SK-N-SH (cell line): Measurements from ENCODE around the gene VPS18.

Source experiments
- EP300 ChIP-seq, 2 experiments: IDR thresholded peaks; 2 replicates each; pipeline versions ENCODE4 v1.4.0 to v1.6.1; 2012; ENCODE audit warnings: borderline replicate concordance in 1 of 2, low read depth in 1 of 2, low read length in 1 of 2
- EZH2phosphoT487 ChIP-seq: fragments of 200-600 bp; sonication (generic); IDR thresholded peaks from 2 replicates; pipeline ENCODE4 v1.6.1; 2017; ENCODE audit warnings: low read depth, mixed run types, mild to moderate bottlenecking, antibody characterized with exemption, moderate library complexity, borderline replicate concordance
- POLR2AphosphoS5 ChIP-seq: IDR thresholded peaks from 2 replicates; pipeline ENCODE4 v1.6.1; 2012; ENCODE audit warnings: low read depth, low read length
- SIN3A ChIP-seq: IDR thresholded peaks from 2 replicates; pipeline ENCODE4 v1.6.1; 2012; ENCODE audit warnings: low read depth, mild to moderate bottlenecking, low read length, moderate library complexity, borderline replicate concordance
- TAF1 ChIP-seq: IDR thresholded peaks from 2 replicates; pipeline ENCODE4 v1.6.1; 2012; ENCODE audit warnings: low read depth, mild to moderate bottlenecking, low read length, moderate library complexity, borderline replicate concordance
- YY1 ChIP-seq: IDR thresholded peaks from 2 replicates; pipeline ENCODE4 v1.4.0; 2012; ENCODE audit warnings: low read depth, mild to moderate bottlenecking
- TF ChIP-seq, protein P1 (sequence below): fragments of 200-600 bp; sonication (generic); IDR thresholded peaks from 2 replicates; pipeline ENCODE4 v1.6.1; 2017; ENCODE audit warnings: antibody characterized with exemption, mild to moderate bottlenecking, moderate library complexity
- TF ChIP-seq, protein P2 (sequence below): IDR thresholded peaks from 2 replicates; pipeline ENCODE4 v1.4.0; 2012; ENCODE audit warnings: low read depth, borderline replicate concordance
- TF ChIP-seq, protein P3 (sequence below): IDR thresholded peaks from 2 replicates; pipeline ENCODE4; 2012
- TF ChIP-seq, protein P4 (sequence below): IDR thresholded peaks from 2 replicates; pipeline ENCODE4 v1.4.0; 2012; ENCODE audit warnings: low read depth, borderline replicate concordance
- TF ChIP-seq, protein P5 (sequence below): IDR thresholded peaks from 2 replicates; pipeline ENCODE4 v1.4.0; 2012; ENCODE audit warnings: low read depth
- TF ChIP-seq, protein P6 (sequence below): fragments of 150-350 bp; IDR thresholded peaks from 2 replicates; pipeline ENCODE4 v1.6.1; 2017; ENCODE audit warnings: antibody characterized with exemption, low read length, low read depth, borderline replicate concordance

DNA sequence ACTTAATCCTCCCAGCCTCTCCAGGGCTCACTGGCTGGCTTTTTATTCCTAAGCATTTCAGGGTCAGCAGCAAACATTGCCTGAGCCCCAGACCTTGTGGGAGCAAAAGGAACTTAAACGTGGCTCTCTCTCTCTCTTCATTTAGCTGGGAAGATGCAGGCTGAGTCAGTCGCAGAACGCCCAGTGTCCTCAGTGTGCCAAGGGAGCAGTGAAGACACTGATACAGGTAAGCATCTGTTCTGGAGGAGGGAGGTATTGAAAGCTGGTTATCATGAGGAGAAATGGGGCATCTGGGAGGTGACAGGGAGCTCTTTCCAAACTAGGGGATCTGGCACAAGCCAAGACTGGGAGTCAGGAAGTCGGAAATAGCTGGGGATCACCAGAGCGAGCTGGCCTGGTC lies 24.6 kb upstream of the VPS18 start:
- no peak for TF ChIP-seq POLR2AphosphoS5
- TF ChIP-seq, protein P1, sequence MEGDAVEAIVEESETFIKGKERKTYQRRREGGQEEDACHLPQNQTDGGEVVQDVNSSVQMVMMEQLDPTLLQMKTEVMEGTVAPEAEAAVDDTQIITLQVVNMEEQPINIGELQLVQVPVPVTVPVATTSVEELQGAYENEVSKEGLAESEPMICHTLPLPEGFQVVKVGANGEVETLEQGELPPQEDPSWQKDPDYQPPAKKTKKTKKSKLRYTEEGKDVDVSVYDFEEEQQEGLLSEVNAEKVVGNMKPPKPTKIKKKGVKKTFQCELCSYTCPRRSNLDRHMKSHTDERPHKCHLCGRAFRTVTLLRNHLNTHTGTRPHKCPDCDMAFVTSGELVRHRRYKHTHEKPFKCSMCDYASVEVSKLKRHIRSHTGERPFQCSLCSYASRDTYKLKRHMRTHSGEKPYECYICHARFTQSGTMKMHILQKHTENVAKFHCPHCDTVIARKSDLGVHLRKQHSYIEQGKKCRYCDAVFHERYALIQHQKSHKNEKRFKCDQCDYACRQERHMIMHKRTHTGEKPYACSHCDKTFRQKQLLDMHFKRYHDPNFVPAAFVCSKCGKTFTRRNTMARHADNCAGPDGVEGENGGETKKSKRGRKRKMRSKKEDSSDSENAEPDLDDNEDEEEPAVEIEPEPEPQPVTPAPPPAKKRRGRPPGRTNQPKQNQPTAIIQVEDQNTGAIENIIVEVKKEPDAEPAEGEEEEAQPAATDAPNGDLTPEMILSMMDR, result no peak
- TF ChIP-seq, protein P2, sequence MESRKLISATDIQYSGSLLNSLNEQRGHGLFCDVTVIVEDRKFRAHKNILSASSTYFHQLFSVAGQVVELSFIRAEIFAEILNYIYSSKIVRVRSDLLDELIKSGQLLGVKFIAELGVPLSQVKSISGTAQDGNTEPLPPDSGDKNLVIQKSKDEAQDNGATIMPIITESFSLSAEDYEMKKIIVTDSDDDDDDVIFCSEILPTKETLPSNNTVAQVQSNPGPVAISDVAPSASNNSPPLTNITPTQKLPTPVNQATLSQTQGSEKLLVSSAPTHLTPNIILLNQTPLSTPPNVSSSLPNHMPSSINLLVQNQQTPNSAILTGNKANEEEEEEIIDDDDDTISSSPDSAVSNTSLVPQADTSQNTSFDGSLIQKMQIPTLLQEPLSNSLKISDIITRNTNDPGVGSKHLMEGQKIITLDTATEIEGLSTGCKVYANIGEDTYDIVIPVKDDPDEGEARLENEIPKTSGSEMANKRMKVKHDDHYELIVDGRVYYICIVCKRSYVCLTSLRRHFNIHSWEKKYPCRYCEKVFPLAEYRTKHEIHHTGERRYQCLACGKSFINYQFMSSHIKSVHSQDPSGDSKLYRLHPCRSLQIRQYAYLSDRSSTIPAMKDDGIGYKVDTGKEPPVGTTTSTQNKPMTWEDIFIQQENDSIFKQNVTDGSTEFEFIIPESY, result no peak
- no peak for TF ChIP-seq SIN3A
- TF ChIP-seq, protein P3, sequence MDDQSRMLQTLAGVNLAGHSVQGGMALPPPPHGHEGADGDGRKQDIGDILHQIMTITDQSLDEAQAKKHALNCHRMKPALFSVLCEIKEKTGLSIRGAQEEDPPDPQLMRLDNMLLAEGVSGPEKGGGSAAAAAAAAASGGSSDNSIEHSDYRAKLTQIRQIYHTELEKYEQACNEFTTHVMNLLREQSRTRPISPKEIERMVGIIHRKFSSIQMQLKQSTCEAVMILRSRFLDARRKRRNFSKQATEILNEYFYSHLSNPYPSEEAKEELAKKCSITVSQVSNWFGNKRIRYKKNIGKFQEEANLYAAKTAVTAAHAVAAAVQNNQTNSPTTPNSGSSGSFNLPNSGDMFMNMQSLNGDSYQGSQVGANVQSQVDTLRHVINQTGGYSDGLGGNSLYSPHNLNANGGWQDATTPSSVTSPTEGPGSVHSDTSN, result no peak
- TF ChIP-seq EZH2phosphoT487, result no peak
- no peak for TF ChIP-seq YY1
- no peak for TF ChIP-seq EP300 (IDR thresholded peaks at IDR 0.05; ENCODE audit: borderline replicate concordance in 1 of 2, low read depth in 1 of 2, low read length in 1 of 2)
- TF ChIP-seq, protein P4, sequence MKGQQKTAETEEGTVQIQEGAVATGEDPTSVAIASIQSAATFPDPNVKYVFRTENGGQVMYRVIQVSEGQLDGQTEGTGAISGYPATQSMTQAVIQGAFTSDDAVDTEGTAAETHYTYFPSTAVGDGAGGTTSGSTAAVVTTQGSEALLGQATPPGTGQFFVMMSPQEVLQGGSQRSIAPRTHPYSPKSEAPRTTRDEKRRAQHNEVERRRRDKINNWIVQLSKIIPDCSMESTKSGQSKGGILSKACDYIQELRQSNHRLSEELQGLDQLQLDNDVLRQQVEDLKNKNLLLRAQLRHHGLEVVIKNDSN, result no peak
- TF ChIP-seq, protein P5, sequence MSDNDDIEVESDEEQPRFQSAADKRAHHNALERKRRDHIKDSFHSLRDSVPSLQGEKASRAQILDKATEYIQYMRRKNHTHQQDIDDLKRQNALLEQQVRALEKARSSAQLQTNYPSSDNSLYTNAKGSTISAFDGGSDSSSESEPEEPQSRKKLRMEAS, result no peak
- TF ChIP-seq, protein P6, sequence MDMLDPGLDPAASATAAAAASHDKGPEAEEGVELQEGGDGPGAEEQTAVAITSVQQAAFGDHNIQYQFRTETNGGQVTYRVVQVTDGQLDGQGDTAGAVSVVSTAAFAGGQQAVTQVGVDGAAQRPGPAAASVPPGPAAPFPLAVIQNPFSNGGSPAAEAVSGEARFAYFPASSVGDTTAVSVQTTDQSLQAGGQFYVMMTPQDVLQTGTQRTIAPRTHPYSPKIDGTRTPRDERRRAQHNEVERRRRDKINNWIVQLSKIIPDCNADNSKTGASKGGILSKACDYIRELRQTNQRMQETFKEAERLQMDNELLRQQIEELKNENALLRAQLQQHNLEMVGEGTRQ, result no peak
- no peak for TF ChIP-seq TAF1
